HepG2 (cell line): Measurements from ENCODE around the gene FGF9. TPM values are rescaled to one million over a fixed set of nuclear protein-coding genes. Genes with fewer than 3 reads are reported as not detected.

ENCODE experiments used
- ATAC-seq: fragments of 200-7000 bp; cut with Tn5 transposase; 3 replicates; pipeline ENCODE4 v1.9.1; 2020; ENCODE audit warnings: mild to moderate bottlenecking, moderate library complexity
- BruUV-seq: library from RNA; stranded (reverse); fragments of 400-500 nt; replicated peaks from 2 replicates; lab custom pipeline; 2021; lab: Mats Ljungman, UMichigan
- CTCF ChIA-PET: fragments of 300-600 bp; formaldehyde crosslinking; extraction: SDS; loops from one replicate; lab custom pipeline; 2021; ENCODE audit warnings: low total read pairs, inconsistent platforms, low intra/inter-chr PET ratio; lab: Yijun Ruan, JAX
- POLR2A ChIA-PET: fragments of 350-600 bp; sonication (Branson Sonifier 250); formaldehyde crosslinking; loops from one replicate; lab custom pipeline; 2020; ENCODE audit warnings: antibody characterized with exemption, inconsistent platforms; lab: Yijun Ruan, JAX
- DNase-seq: peaks from one replicate; pipeline ENCODE4 v3.0.0-alpha.2; 2015; ENCODE audit warnings: low spot score
- FAIRE-seq: peaks from 3 replicates; lab custom pipeline; 2011; peaks lifted over from hg19 to GRCh38; lab: Jason Lieb, UNC
- H2AFZ ChIP-seq: one replicate; pipeline ENCODE4 v1.6.1; 2011; ENCODE audit warnings: low read length, inconsistent platforms
- H3K27ac ChIP-seq: fragments of 300-600 bp; 3 replicates; pipeline ENCODE4 v1.8.0; 2011; ENCODE audit warnings: mixed run types, mild to moderate bottlenecking, mixed read lengths, low read length, inconsistent platforms; ENCODE audit not compliant: insufficient read depth; ENCODE audit errors: extremely low read length
- H3K27me3 ChIP-seq, 2 experiments: fragments of 200-600 bp in 1 of 2; 2 replicates in 1 of 2; 3 replicates in 1 of 2; pipeline versions ENCODE4 v1.6.0 to v1.8.0; 2011; ENCODE audit warnings: low read length in 2 of 2, mild to moderate bottlenecking in 2 of 2, moderate library complexity in 2 of 2, inconsistent platforms in 1 of 2; ENCODE audit not compliant: insufficient read depth in 2 of 2, control insufficient read depth in 1 of 2
- H3K36me3 ChIP-seq, 2 experiments: fragments of 200-600 bp in 1 of 2; replicated peaks in 1 of 2; 2 replicates in 1 of 2; 3 replicates in 1 of 2; pipeline versions ENCODE4 v1.5.1 to v1.8.0; 2011; ENCODE audit warnings: low read length in 2 of 2, inconsistent platforms in 1 of 2; ENCODE audit not compliant: insufficient read depth in 2 of 2, control insufficient read depth in 1 of 2
- H3K4me1 ChIP-seq: 2 replicates; pipeline ENCODE4 v1.5.1; 2012; ENCODE audit warnings: low read length, inconsistent platforms; ENCODE audit not compliant: insufficient read depth
- H3K4me2 ChIP-seq: 2 replicates; pipeline ENCODE4 v1.6.0; 2011; ENCODE audit warnings: low read depth, low read length, inconsistent platforms
- H3K4me3 ChIP-seq, 3 experiments: fragments of 200-600 bp in 1 of 3; sonication (generic), shearing (Covaris generic) in 1 of 3; replicated peaks in 1 of 3; 2 replicates each; pipeline ENCODE4 v1.5.1; 2011 to 2016; ENCODE audit warnings: low read length in 3 of 3, inconsistent platforms in 2 of 3, low read depth in 2 of 3, mild to moderate bottlenecking in 2 of 3, control low read depth in 1 of 3, mixed read lengths in 1 of 3; ENCODE audit not compliant: insufficient read depth in 1 of 3
- H3K79me2 ChIP-seq: one replicate; pipeline ENCODE4 v1.6.1; 2011; ENCODE audit warnings: low read length, inconsistent platforms; ENCODE audit not compliant: insufficient read depth
- H3K9ac ChIP-seq: 2 replicates; pipeline ENCODE4 v1.6.0; 2011; ENCODE audit warnings: mild to moderate bottlenecking, low read depth, low read length, inconsistent platforms; ENCODE audit not compliant: insufficient read depth
- H3K9me3 ChIP-seq: 2 replicates; pipeline ENCODE4 v1.5.1; 2012; ENCODE audit warnings: mild to moderate bottlenecking, low read length
- H4K20me1 ChIP-seq: 2 replicates; pipeline ENCODE4 v1.6.0; 2011; ENCODE audit warnings: inconsistent platforms, mild to moderate bottlenecking, low read length, moderate library complexity; ENCODE audit not compliant: insufficient read depth
- AHR ChIP-seq: IDR thresholded peaks from 2 replicates; pipeline ENCODE4 v1.6.1; 2018; ENCODE audit warnings: missing genetic modification reagents, missing compliant biosample characterization
- CCAR2 ChIP-seq: fragments of 200-400 bp; formaldehyde crosslinking; optimal IDR thresholded peaks from 2 replicates; pipeline ENCODE3; 2018; ENCODE audit warnings: low read depth, mild to moderate bottlenecking, low read length, moderate library complexity
- CEBPG ChIP-seq: IDR thresholded peaks from 2 replicates; pipeline ENCODE4 v1.6.1; 2016
- ETS1 ChIP-seq: sonication (generic); formaldehyde crosslinking; IDR thresholded peaks from 2 replicates; pipeline ENCODE4 v1.4.0; 2020; ENCODE audit warnings: missing genetic modification reagents
- IRF2 ChIP-seq: IDR thresholded peaks from 2 replicates; pipeline ENCODE4 v1.6.1; 2018; ENCODE audit warnings: missing genetic modification reagents, missing compliant biosample characterization
- KDM5A ChIP-seq: fragments of 200-600 bp; sonication (generic); IDR thresholded peaks from 2 replicates; pipeline ENCODE4 v1.7.0; 2018; ENCODE audit warnings: antibody characterized with exemption, mild to moderate bottlenecking, low read length, borderline replicate concordance
- KLF13 ChIP-seq: sonication (generic); formaldehyde crosslinking; IDR thresholded peaks from 2 replicates; pipeline ENCODE4 v1.4.0; 2020; ENCODE audit warnings: mild to moderate bottlenecking, missing genetic modification reagents
- KLF16 ChIP-seq, 2 experiments: sonication (generic) in 1 of 2; formaldehyde crosslinking in 1 of 2; IDR thresholded peaks; 2 replicates each; pipeline versions ENCODE4 v1.6.1 to v1.8.0; 2016 to 2023; ENCODE audit warnings: missing genetic modification reagents in 2 of 2, missing compliant biosample characterization in 1 of 2
- NFE2L1 ChIP-seq: sonication (generic); formaldehyde crosslinking; IDR thresholded peaks from 2 replicates; pipeline ENCODE4 v1.4.0; 2020; ENCODE audit warnings: missing genetic modification reagents, mild to moderate bottlenecking, borderline replicate concordance
- PHF8 ChIP-seq: sonication (generic); formaldehyde crosslinking; IDR thresholded peaks from 2 replicates; pipeline ENCODE4 v1.5.0; 2020; ENCODE audit warnings: missing genetic modification reagents
- PITX1 ChIP-seq: sonication (generic); formaldehyde crosslinking; IDR thresholded peaks from 2 replicates; pipeline ENCODE4 v1.5.1; 2020; ENCODE audit warnings: mild to moderate bottlenecking, missing genetic modification reagents
- SPEN ChIP-seq: sonication (generic); formaldehyde crosslinking; IDR thresholded peaks from 2 replicates; pipeline ENCODE4 v1.5.1; 2020; ENCODE audit warnings: low read depth, mild to moderate bottlenecking, missing genetic modification reagents
- TEAD2 ChIP-seq: sonication (generic); formaldehyde crosslinking; IDR thresholded peaks from 2 replicates; pipeline ENCODE4 v1.9.0; 2021; ENCODE audit warnings: missing genetic modification reagents
- ZFP36L2 ChIP-seq: sonication (generic); formaldehyde crosslinking; IDR thresholded peaks from 2 replicates; pipeline ENCODE4 v1.4.0; 2020; ENCODE audit warnings: missing genetic modification reagents
- ZKSCAN1 ChIP-seq: fragments of 150-350 bp; IDR thresholded peaks from 2 replicates; pipeline ENCODE4 v1.6.1; 2014; ENCODE audit warnings: low read length
- ZNF263 ChIP-seq: sonication (generic); formaldehyde crosslinking; IDR thresholded peaks from 2 replicates; pipeline ENCODE4 v1.4.0; 2020; ENCODE audit warnings: missing genetic modification reagents
- ZNF550 ChIP-seq: sonication (generic); formaldehyde crosslinking; IDR thresholded peaks from 2 replicates; pipeline ENCODE4 v1.4.0; 2020; ENCODE audit warnings: mild to moderate bottlenecking, missing genetic modification reagents, borderline replicate concordance
- ZNF557 ChIP-seq: sonication (generic); formaldehyde crosslinking; IDR thresholded peaks from 2 replicates; pipeline ENCODE4 v1.4.0; 2020; ENCODE audit warnings: missing genetic modification reagents
- ZNF709 ChIP-seq: sonication (generic); formaldehyde crosslinking; IDR thresholded peaks from 2 replicates; pipeline ENCODE4 v1.5.0; 2020; ENCODE audit warnings: mild to moderate bottlenecking, missing genetic modification reagents
- WGBS: methylation state at CpG from one replicate; pipeline ENCODE4 v1.1.6; 2017; ENCODE audit warnings: low lambda C conversion rate; 5-methylcytosine and 5-hydroxymethylcytosine counted together
- in situ Hi-C: cut with HindIII; loops from 2 replicates; pipeline ENCODE4 v1.10.0; 2017; ENCODE audit warnings: low pct_unique_long_range_greater_than_20kb; ENCODE audit not compliant: extremely low pct_ligation_motif_present
- intact Hi-C: fragments of 100-400 bp; cut with micrococcal nuclease; formaldehyde crosslinking; loops from one replicate; pipeline ENCODE4 v1.10.0; 2022; ENCODE audit not compliant: unreplicated experiment
- polyA plus RNA-seq, 8 experiments: library from polyadenylated mRNA; depleted of rRNA in 3 of 8; stranded (reverse) in 7 of 8; unstranded in 1 of 8; fragments of >200 nt; fragmentation: Illumina TruSeq in 4 of 8; extraction: Trizol in 4 of 8; gene quantifications; 2 replicates each; pipeline versions ENCODE4 v1.2.1 to v1.2.3, GENCODE V29; 2011 to 2016; ENCODE audit warnings: low read depth in 4 of 8, missing spikeins in 1 of 8, mixed read lengths in 1 of 8; ENCODE audit not compliant: insufficient read depth in 1 of 8
- total RNA-seq, 5 experiments: library from RNA; depleted of rRNA; stranded (reverse); fragments of >200 nt; fragmentation: Illumina TruSeq; extraction: Trizol; gene quantifications; 2 replicates each; pipeline ENCODE4 v1.2.3, GENCODE V29; 2016; ENCODE audit warnings: low read depth in 1 of 5

Gene FGF9
- total and polyA plus RNA-seq, 2 of the 13 experiments (the other 11 are each of a cell fraction or from before 2014, with no cell fraction given): not detected

- FAIRE-seq: no peak
- H3K27me3 ChIP-seq: peaks cover 0 to 20% of the 10 kb centered on the region in 2 experiments; a peak in 2 of 5 replicates
- TF ChIP-seq KLF16 (CRISPR knock-in tag; IDR thresholded peaks at IDR 0.05): no peak
- no peak for TF ChIP-seq ZKSCAN1
- no peak for TF ChIP-seq CEBPG (CRISPR knock-in tag)
- no peak for TF ChIP-seq NFE2L1
- no peak for TF ChIP-seq KLF13
- no peak for TF ChIP-seq AHR
- TF ChIP-seq SPEN (CRISPR knock-in tag): no peak
- TF ChIP-seq ZNF557: no peak
- TF ChIP-seq CCAR2: no peak
- TF ChIP-seq ZFP36L2 (CRISPR knock-in tag): no peak
- no peak for TF ChIP-seq PITX1 (CRISPR knock-in tag)
- no peak for TF ChIP-seq KDM5A
- TF ChIP-seq ZNF550: no peak
- no peak for TF ChIP-seq TEAD2 (CRISPR knock-in tag)
- no peak for TF ChIP-seq IRF2 (CRISPR knock-in tag)
- TF ChIP-seq ZNF709 (CRISPR knock-in tag): no peak
- TF ChIP-seq PHF8: no peak
- TF ChIP-seq ETS1 (CRISPR knock-in tag): no peak
- no peak for TF ChIP-seq ZNF263 (CRISPR knock-in tag)
- TF ChIP-seq, all 625 proteins: peak for 0
- H3K9ac ChIP-seq: no peak overlapping the region
- H2AFZ ChIP-seq: no peak overlapping the region
- H3K4me3 ChIP-seq: no peak overlapping the region
- no peaks in the 10 kb centered on the region for H3K9me3 ChIP-seq
- POLR2A ChIA-PET: no interaction called here
- no peak for DNase-seq
- no peak for ATAC-seq
- in situ Hi-C loops: no loop called here
- H3K4me1 ChIP-seq: peaks cover under 1% of the 10 kb centered on the region; the same call in 1 of the 2 replicates
- no peak overlapping the region for H3K27ac ChIP-seq
- no peaks in the 10 kb centered on the region for H3K79me2 ChIP-seq
- intact Hi-C loops: no loop called here
- BruUV-seq: no TSS peak
- H4K20me1 ChIP-seq: no peaks in the 10 kb centered on the region
- no peak overlapping the region for H3K4me2 ChIP-seq
- 46% methylated on average over 8 of the region's 10 CpGs for WGBS
- CTCF ChIA-PET: no interaction called here
- H3K36me3 ChIP-seq: no peaks in the 10 kb centered on the region
Observed at GRCh38 chr13:21691500-21691899, 20.6 kb downstream of the FGF9 start.
